PC-9 (cell line): ENCODE measurements around the gene ARHGAP28. TPM values are rescaled to one million over a fixed set of nuclear protein-coding genes. Genes with fewer than 3 reads are reported as not detected.

ENCODE experiments used
- BruUV-seq: library from RNA; stranded (reverse); fragments of 400-500 nt; replicated peaks from 2 replicates; lab custom pipeline; 2021; lab: Mats Ljungman, UMichigan
- CTCF ChIA-PET: fragments of 300-600 bp; sonication (Branson Sonifier 250); formaldehyde crosslinking; loops from one replicate; lab custom pipeline; 2022; ENCODE audit warnings: antibody characterized with exemption; lab: Charles Lee
- POLR2A ChIA-PET: fragments of 300-600 bp; sonication (Branson Sonifier 250); formaldehyde crosslinking; loops from one replicate; lab custom pipeline; 2022; ENCODE audit warnings: antibody characterized with exemption; ENCODE audit not compliant: unreplicated experiment; lab: Charles Lee
- DNase-seq, 2 experiments: peaks; one replicate each; pipeline versions ENCODE4 v3.0.0 to v3.0.0-alpha.2; 2015 to 2022; ENCODE audit warnings: mixed read lengths in 1 of 2
- H2AFZ ChIP-seq: fragments of 200-600 bp; sonication (generic); 2 replicates; pipeline ENCODE4 v1.8.1; 2017; ENCODE audit warnings: antibody characterized with exemption
- H3F3A ChIP-seq: fragments of 200-600 bp; sonication (generic); 2 replicates; pipeline ENCODE4 v1.8.1; 2017; ENCODE audit warnings: antibody characterized with exemption, mild to moderate bottlenecking, low read depth; ENCODE audit not compliant: insufficient read depth
- H3K27ac ChIP-seq: fragments of 200-600 bp; sonication (generic); 2 replicates; pipeline ENCODE4 v1.6.1; 2016; ENCODE audit warnings: mixed run types
- H3K27me3 ChIP-seq: fragments of 200-600 bp; sonication (generic); 2 replicates; pipeline ENCODE4 v1.6.1; 2016; ENCODE audit warnings: low read depth, mixed run types; ENCODE audit not compliant: insufficient read depth
- H3K36me3 ChIP-seq: fragments of 200-600 bp; sonication (generic); 2 replicates; pipeline ENCODE4 v1.6.1; 2016; ENCODE audit warnings: low read depth, mixed run types
- H3K4me1 ChIP-seq: fragments of 200-600 bp; sonication (generic); replicated peaks from 2 replicates; pipeline ENCODE4 v1.6.1; 2016; ENCODE audit warnings: mixed run types; ENCODE audit not compliant: insufficient read depth
- H3K4me2 ChIP-seq: fragments of 200-600 bp; sonication (generic); 2 replicates; pipeline ENCODE4 v1.6.1; 2017; ENCODE audit warnings: mixed run types
- H3K4me3 ChIP-seq: fragments of 200-600 bp; sonication (generic); 2 replicates; pipeline ENCODE4 v1.6.1; 2016; ENCODE audit warnings: mixed run types
- H3K79me2 ChIP-seq: fragments of 200-600 bp; sonication (generic); 2 replicates; pipeline ENCODE4 v1.6.1; 2017; ENCODE audit warnings: low read depth, mixed run types
- H3K9me2 ChIP-seq: fragments of 200-600 bp; sonication (generic); 2 replicates; pipeline ENCODE4 v1.8.1; 2017; ENCODE audit warnings: mild to moderate bottlenecking; ENCODE audit not compliant: insufficient read depth
- H3K9me3 ChIP-seq: fragments of 200-600 bp; sonication (generic); 2 replicates; pipeline ENCODE4 v1.8.1; 2016; ENCODE audit warnings: low read depth; ENCODE audit not compliant: insufficient read depth
- H4K20me1 ChIP-seq: fragments of 200-600 bp; sonication (generic); 2 replicates; pipeline ENCODE4 v1.8.1; 2017; ENCODE audit not compliant: insufficient read depth
- CTCF ChIP-seq: fragments of 200-600 bp; sonication (generic); conservative IDR thresholded peaks from 2 replicates; pipeline ENCODE4 v1.6.1; 2017; ENCODE audit warnings: mixed run types, antibody characterized with exemption, mild to moderate bottlenecking, moderate library complexity
- EZH2 ChIP-seq: fragments of 200-600 bp; sonication (generic); IDR thresholded peaks from 2 replicates; pipeline ENCODE4 v1.8.0; 2017; ENCODE audit warnings: antibody characterized with exemption, low read depth
- intact Hi-C: fragments of 100-400 bp; cut with micrococcal nuclease; formaldehyde crosslinking; loops from one replicate; pipeline ENCODE4 v1.10.0; 2022; ENCODE audit not compliant: unreplicated experiment
- total RNA-seq: library from RNA; stranded (reverse); gene quantifications from 2 replicates; pipeline ENCODE4 v1.2.3, GENCODE V29; 2021

ARHGAP28 gene
- total RNA-seq, 1 experiment from 2014 or later: not detected

- H3K36me3 ChIP-seq: no peaks in the 10 kb centered on the region
- intact Hi-C loops: no loop called here
- no peak overlapping the region for H3K27ac ChIP-seq
- no peaks in the 10 kb centered on the region for H3K79me2 ChIP-seq
- no peak overlapping the region for H2AFZ ChIP-seq
- H3K9me3 ChIP-seq: no peaks in the 10 kb centered on the region
- no peaks in the 10 kb centered on the region for H3K4me1 ChIP-seq
- no peaks in the 10 kb centered on the region for H4K20me1 ChIP-seq
- ChIA-PET CTCF (no interaction called here), POLR2A (no interaction called here)
- DNase-seq: no peak
- BruUV-seq: no TSS peak
- H3K4me2 ChIP-seq: no peak overlapping the region
- H3K9me2 ChIP-seq: no peaks in the 10 kb centered on the region; the same call in 1 of the 2 replicates
- no peak overlapping the region for H3K4me3 ChIP-seq
- peaks cover 27% of the 10 kb centered on the region for H3K27me3 ChIP-seq
- no peaks in the 10 kb centered on the region for H3F3A ChIP-seq
- TF ChIP-seq EZH2: no peak
- TF ChIP-seq CTCF: no peak
These were observed 46.2 kb downstream of the ARHGAP28 start for GRCh38 chr18:6775702-6776101.

- Histone ChIP-seq H4K20me1 (no peaks in the 10 kb centered on the region), H3K4me3 (no peak overlapping the region), H3K27ac (no peak overlapping the region), H3K36me3 (no peaks in the 10 kb centered on the region), H3K4me2 (no peak overlapping the region), H3K9me3 (no peaks in the 10 kb centered on the region), H3K9me2 (no peaks in the 10 kb centered on the region; the same call in 1 of the 2 replicates), H3K79me2 (no peaks in the 10 kb centered on the region), H2AFZ (no peak overlapping the region), H3K27me3 (peaks cover 27% of the 10 kb centered on the region), H3F3A (no peaks in the 10 kb centered on the region), H3K4me1 (no peaks in the 10 kb centered on the region)
- TF ChIP-seq CTCF: no peak
- no peak for TF ChIP-seq EZH2
- ChIA-PET POLR2A (no interaction called here), CTCF (no interaction called here)
- BruUV-seq: no TSS peak
- DNase-seq: no peak
- intact Hi-C loops: no loop called here
These were observed 46.7 kb downstream of the ARHGAP28 start for GRCh38 chr18:6776188-6776587.

DNA sequence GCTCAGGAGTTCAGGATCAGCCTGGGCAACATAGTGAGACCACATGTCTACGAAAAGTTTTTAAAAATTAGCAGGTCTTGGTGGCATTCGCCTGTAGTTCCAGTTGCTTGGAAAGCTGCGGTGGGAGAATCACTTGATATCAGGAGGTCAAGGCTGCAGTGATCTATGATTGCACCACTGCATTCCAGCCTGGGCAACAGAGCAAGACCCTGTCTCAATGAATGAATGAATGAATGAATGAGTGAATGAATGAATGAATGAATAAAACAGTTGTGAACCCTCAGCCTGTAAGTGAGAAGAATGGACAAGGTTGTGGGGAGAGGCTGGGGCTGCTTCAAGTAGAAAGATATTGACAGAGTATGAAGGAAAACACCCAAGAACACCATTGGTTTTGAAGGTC, 48.0 kb downstream of the ARHGAP28 start:
- intact Hi-C loops: no loop called here
- no peak for TF ChIP-seq EZH2
- ChIA-PET CTCF (no interaction called here), POLR2A (no interaction called here)
- no peaks in the 10 kb centered on the region for H3F3A ChIP-seq
- H3K4me3 ChIP-seq: no peak overlapping the region
- no peak overlapping the region for H3K4me2 ChIP-seq
- no peaks in the 10 kb centered on the region for H4K20me1 ChIP-seq
- no peak overlapping the region for H2AFZ ChIP-seq
- H3K79me2 ChIP-seq: no peaks in the 10 kb centered on the region
- H3K9me3 ChIP-seq: no peaks in the 10 kb centered on the region
- H3K36me3 ChIP-seq: no peaks in the 10 kb centered on the region
- no peak overlapping the region for H3K27ac ChIP-seq
- no peaks in the 10 kb centered on the region for H3K4me1 ChIP-seq
- no TSS peak for BruUV-seq
- no peak for DNase-seq
- no peaks in the 10 kb centered on the region; the same call in 1 of the 2 replicates for H3K9me2 ChIP-seq
- H3K27me3 ChIP-seq: peaks cover 27% of the 10 kb centered on the region
